ENCODE results near the gene CEMP1. TPM values are rescaled to one million over a fixed set of nuclear protein-coding genes. Genes with fewer than 3 reads are reported as not detected.
"Not testable (repeated sequence)": the region's sequence is repeated elsewhere in the genome, so short reads cannot be mapped to it uniquely, and the experiment has no call there.

Gene CEMP1
- total and polyA plus RNA-seq, 10 of the 15 experiments (the other 5 are each of a cell fraction or from before 2014, with no cell fraction given), result 0.05 to 8.2 (median 1.5) TPM; not detected in 5

DNA sequence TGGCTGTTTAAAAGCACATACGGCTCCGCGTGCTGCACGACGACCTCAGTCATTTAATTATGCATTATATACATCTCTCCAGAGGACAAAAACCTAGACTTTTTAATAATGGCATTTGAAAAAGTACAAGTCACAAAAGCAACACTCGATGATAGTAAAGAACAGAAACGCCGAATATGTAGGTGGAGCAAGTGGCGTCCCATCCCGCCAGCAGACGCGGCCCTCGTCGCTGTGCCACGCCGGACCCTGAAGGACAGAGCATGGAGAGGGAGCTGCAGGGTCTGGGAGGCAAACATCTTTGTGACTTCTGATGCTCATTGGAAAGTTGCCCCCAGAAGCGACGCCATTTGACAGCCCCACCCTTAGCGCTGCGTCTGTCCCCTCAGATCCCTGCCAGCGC lies 44.6 kb upstream of the CEMP1 start:
- H3K36me3 ChIP-seq (ENCODE audit: control insufficient read depth in 2 of 2, insufficient read depth in 2 of 2, low read length in 1 of 2); H3K79me2 ChIP-seq (ENCODE audit: control insufficient read depth, insufficient read depth, low read length); SMC1A ChIA-PET (ENCODE audit: uncharacterized antibody, unreplicated experiment); ATAC-seq; BruUV-seq (replicated peaks); H4K20me1 ChIP-seq (ENCODE audit: control insufficient read depth, insufficient read depth); H3K4me1 ChIP-seq (ENCODE audit: control insufficient read depth, insufficient read depth, low read length); CTCF ChIA-PET; RAD21 ChIA-PET (ENCODE audit: unreplicated experiment); FAIRE-seq; POLR2A ChIA-PET; H3K9ac ChIP-seq (ENCODE audit: control insufficient read depth, insufficient read depth, low read length); H3K27ac ChIP-seq (ENCODE audit: control insufficient read depth, insufficient read depth); H3K4me2 ChIP-seq (ENCODE audit: control insufficient read depth, insufficient read depth); H3K27me3 ChIP-seq (replicated peaks in 1 of 2; ENCODE audit: control insufficient read depth in 2 of 2, insufficient read depth in 2 of 2, low read length in 1 of 2); H3K4me3 ChIP-seq; DNase-seq (ENCODE audit: low read depth, low spot score); intact Hi-C loops (cut with micrococcal nuclease; ENCODE audit: unreplicated experiment); in situ Hi-C loops (cut with MboI); H3K9me3 ChIP-seq (replicated peaks; ENCODE audit: control insufficient read depth, insufficient read depth, low read length); H2AFZ ChIP-seq (ENCODE audit: control insufficient read depth, low read depth, low read length): not testable (repeated sequence)
- WGBS (ENCODE audit: insufficient coverage, insufficient replicate concordance, low lambda C conversion rate, missing lambda C conversion rate), result no CpG with 5 or more reads among the region's 21 CpGs

DNA sequence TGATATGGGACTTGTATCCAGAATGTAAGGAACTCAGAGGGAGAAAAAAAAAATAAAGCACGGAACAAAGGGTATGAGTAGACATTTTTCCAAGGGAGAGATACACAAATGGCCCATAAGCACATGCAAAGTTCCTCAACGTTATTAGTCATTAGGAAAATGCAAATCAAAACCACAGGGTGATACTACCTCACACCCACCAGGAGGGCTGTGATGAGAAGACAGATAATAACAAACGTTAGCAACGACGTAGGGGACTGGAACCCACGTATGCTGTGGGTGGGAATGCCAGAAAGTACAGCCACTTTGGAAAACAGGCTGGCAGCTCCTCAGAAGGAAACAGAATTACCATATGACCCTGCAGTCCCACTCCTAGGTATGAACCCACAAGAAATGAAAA lies 41.5 kb upstream of the CEMP1 start:
- H3K9ac ChIP-seq (ENCODE audit: control insufficient read depth, insufficient read depth, low read length); H3K36me3 ChIP-seq (ENCODE audit: control insufficient read depth in 2 of 2, insufficient read depth in 2 of 2, low read length in 1 of 2); DNase-seq (ENCODE audit: low read depth, low spot score); H3K79me2 ChIP-seq (ENCODE audit: control insufficient read depth, insufficient read depth, low read length); H3K27me3 ChIP-seq (replicated peaks in 1 of 2; ENCODE audit: control insufficient read depth in 2 of 2, insufficient read depth in 2 of 2, low read length in 1 of 2); intact Hi-C loops (cut with micrococcal nuclease; ENCODE audit: unreplicated experiment); H4K20me1 ChIP-seq (ENCODE audit: control insufficient read depth, insufficient read depth); RAD21 ChIA-PET (ENCODE audit: unreplicated experiment); H3K4me1 ChIP-seq (ENCODE audit: control insufficient read depth, insufficient read depth, low read length); H3K4me3 ChIP-seq; H2AFZ ChIP-seq (ENCODE audit: control insufficient read depth, low read depth, low read length); SMC1A ChIA-PET (ENCODE audit: uncharacterized antibody, unreplicated experiment); H3K27ac ChIP-seq (ENCODE audit: control insufficient read depth, insufficient read depth); CTCF ChIA-PET; H3K9me3 ChIP-seq (replicated peaks; ENCODE audit: control insufficient read depth, insufficient read depth, low read length); H3K4me2 ChIP-seq (ENCODE audit: control insufficient read depth, insufficient read depth); in situ Hi-C loops (cut with MboI); POLR2A ChIA-PET; FAIRE-seq: not testable (repeated sequence)
- WGBS (ENCODE audit: insufficient coverage, insufficient replicate concordance, low lambda C conversion rate, missing lambda C conversion rate), result no CpG with 5 or more reads among the region's 6 CpGs
- ATAC-seq, result peak; percentile 52
- BruUV-seq (replicated peaks), result TSS peak; percentile 60

- peak; percentile 56 for FAIRE-seq
These were observed 37.4 kb upstream of the CEMP1 start for GRCh38 chr16:2568573-2568972.

GRCh38 chr16:2567506-2567905 lies 36.3 kb upstream of the CEMP1 start:
- ATAC-seq; RAD21 ChIA-PET (ENCODE audit: unreplicated experiment); H2AFZ ChIP-seq (ENCODE audit: control insufficient read depth, low read depth, low read length); H3K27me3 ChIP-seq (replicated peaks in 1 of 2; ENCODE audit: control insufficient read depth in 2 of 2, insufficient read depth in 2 of 2, low read length in 1 of 2); intact Hi-C loops (cut with micrococcal nuclease; ENCODE audit: unreplicated experiment); H3K79me2 ChIP-seq (ENCODE audit: control insufficient read depth, insufficient read depth, low read length); POLR2A ChIA-PET; H3K4me2 ChIP-seq (ENCODE audit: control insufficient read depth, insufficient read depth); DNase-seq (ENCODE audit: low read depth, low spot score); H3K27ac ChIP-seq (ENCODE audit: control insufficient read depth, insufficient read depth); H3K9ac ChIP-seq (ENCODE audit: control insufficient read depth, insufficient read depth, low read length); CTCF ChIA-PET; H4K20me1 ChIP-seq (ENCODE audit: control insufficient read depth, insufficient read depth); H3K4me3 ChIP-seq; H3K9me3 ChIP-seq (replicated peaks; ENCODE audit: control insufficient read depth, insufficient read depth, low read length); in situ Hi-C loops (cut with MboI); SMC1A ChIA-PET (ENCODE audit: uncharacterized antibody, unreplicated experiment); BruUV-seq (replicated peaks); H3K4me1 ChIP-seq (ENCODE audit: control insufficient read depth, insufficient read depth, low read length); H3K36me3 ChIP-seq (ENCODE audit: control insufficient read depth in 2 of 2, insufficient read depth in 2 of 2, low read length in 1 of 2): not testable (repeated sequence)
- no CpG with 5 or more reads among the region's 6 CpGs for WGBS (ENCODE audit: insufficient coverage, insufficient replicate concordance, low lambda C conversion rate, missing lambda C conversion rate)
- peak; percentile 38 for FAIRE-seq

More at GRCh38 chr16:2568573-2568972, 37.4 kb upstream of the CEMP1 start:
- H3K4me2 ChIP-seq (ENCODE audit: control insufficient read depth, insufficient read depth); H2AFZ ChIP-seq (ENCODE audit: control insufficient read depth, low read depth, low read length); DNase-seq (ENCODE audit: low read depth, low spot score); H3K27ac ChIP-seq (ENCODE audit: control insufficient read depth, insufficient read depth); in situ Hi-C loops (cut with MboI); H3K36me3 ChIP-seq (ENCODE audit: control insufficient read depth in 2 of 2, insufficient read depth in 2 of 2, low read length in 1 of 2); H3K4me3 ChIP-seq; RAD21 ChIA-PET (ENCODE audit: unreplicated experiment); H4K20me1 ChIP-seq (ENCODE audit: control insufficient read depth, insufficient read depth); H3K27me3 ChIP-seq (replicated peaks in 1 of 2; ENCODE audit: control insufficient read depth in 2 of 2, insufficient read depth in 2 of 2, low read length in 1 of 2); BruUV-seq (replicated peaks); CTCF ChIA-PET; ATAC-seq; intact Hi-C loops (cut with micrococcal nuclease; ENCODE audit: unreplicated experiment); SMC1A ChIA-PET (ENCODE audit: uncharacterized antibody, unreplicated experiment); POLR2A ChIA-PET; H3K4me1 ChIP-seq (ENCODE audit: control insufficient read depth, insufficient read depth, low read length); H3K79me2 ChIP-seq (ENCODE audit: control insufficient read depth, insufficient read depth, low read length); H3K9me3 ChIP-seq (replicated peaks; ENCODE audit: control insufficient read depth, insufficient read depth, low read length); H3K9ac ChIP-seq (ENCODE audit: control insufficient read depth, insufficient read depth, low read length): not testable (repeated sequence)
- WGBS (ENCODE audit: insufficient coverage, insufficient replicate concordance, low lambda C conversion rate, missing lambda C conversion rate), result no CpG with 5 or more reads among the region's 11 CpGs
